GM19452 (cell line): ENCODE data around the gene PHLDA1.

ENCODE experiments used
- ATAC-seq: cut with Tn5 transposase; IDR thresholded peaks from one replicate; pipeline ENCODE4 v1.9.1; 2021; ENCODE audit not compliant: unreplicated experiment

The PHLDA1 gene

DNA sequence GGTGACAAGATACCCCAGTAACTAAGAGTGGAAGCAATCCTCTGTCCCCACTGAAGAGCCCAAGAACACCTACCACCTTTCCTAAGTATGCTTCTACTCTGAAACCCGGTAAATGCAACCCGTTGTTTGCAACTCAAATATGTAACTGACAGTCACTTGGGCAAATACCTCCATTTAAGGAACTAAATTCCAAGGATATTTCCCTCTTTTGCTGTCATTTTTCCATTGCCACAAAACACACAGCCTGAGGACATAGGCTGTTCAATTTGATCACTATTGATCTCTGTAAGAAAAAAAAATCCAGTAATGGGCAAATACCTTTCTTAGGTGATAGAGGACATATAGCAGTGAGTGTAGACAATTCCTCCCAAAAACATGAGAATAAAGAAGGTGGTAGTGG, 6.6 kb upstream of the PHLDA1 start:
- ATAC-seq: no peak

GRCh38 chr12:76037130-76038103, 5.8 kb upstream of the PHLDA1 start:
- peak; percentile 62 for ATAC-seq

- no peak for ATAC-seq
Measured at GRCh38 chr12:76035045-76035444, 3.5 kb upstream of the PHLDA1 start.

GRCh38 chr12:76033081-76034011, 1.8 kb upstream of the PHLDA1 start:
- no peak for ATAC-seq

- ATAC-seq: peak; percentile 27
Measured at GRCh38 chr12:76032043-76032981, 736 bp upstream of the PHLDA1 start.

DNA sequence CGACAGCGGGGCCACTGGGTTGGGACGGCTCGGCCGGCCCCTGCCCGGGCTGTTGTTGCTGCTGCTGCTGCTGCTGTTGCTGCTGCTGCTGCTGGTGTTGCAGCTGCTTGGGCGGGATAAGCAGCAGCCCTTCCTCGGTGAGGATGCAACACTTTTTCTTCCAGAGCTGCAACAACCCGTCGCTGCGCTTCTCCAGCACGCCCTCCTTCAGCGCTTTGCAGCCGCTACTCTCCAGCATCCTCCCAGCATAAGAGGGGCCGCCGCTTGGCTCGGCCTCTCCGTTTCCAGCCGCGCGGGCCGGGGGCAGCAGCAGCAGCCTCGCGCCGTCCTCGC, 529 bp downstream of the PHLDA1 start:
- no peak for ATAC-seq

- ATAC-seq: peak; percentile 5
Measured at GRCh38 chr12:76030341-76031080, 1.1 kb downstream of the PHLDA1 start.

DNA sequence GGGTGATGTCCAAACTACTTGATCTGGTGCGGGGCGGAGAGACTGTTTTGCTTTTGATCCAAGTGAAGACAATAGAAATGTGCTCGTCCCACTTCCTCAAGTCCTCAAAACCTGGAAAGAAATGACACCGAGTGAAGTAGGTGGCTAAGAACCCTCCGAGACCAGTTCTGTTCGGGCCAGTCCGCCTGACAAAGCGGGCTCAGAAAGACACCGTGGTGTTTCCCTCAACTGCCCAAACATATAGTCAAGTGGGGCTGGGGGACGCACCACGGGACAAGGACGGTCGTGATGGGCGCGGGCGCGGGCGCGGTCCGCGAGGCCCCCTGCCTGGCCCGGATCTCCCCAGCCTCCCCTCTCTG, 1.6 kb downstream of the PHLDA1 start:
- no peak for ATAC-seq

GRCh38 chr12:76028571-76029277, 2.9 kb downstream of the PHLDA1 start:
- ATAC-seq: no peak

DNA sequence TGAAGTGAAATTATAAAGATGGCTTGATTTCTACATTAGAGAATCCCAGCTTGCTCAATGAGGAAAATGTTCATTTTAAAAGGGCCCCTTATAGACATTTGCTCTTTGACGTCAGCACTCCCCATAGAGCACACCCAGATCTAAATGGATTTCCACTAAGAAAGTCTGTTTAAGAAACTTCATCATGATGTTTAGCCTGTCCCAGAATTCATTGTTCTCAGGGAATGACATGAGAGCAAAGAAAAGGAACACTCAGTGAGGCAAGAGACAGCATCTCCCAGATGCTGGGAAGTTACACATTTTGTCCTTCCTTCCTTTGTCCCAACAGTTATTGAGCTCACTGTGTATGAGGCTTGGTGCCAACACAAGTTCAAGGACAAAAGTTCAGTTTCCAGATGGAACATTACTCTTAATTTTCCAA, 4.9 kb downstream of the PHLDA1 start:
- no peak for ATAC-seq

- no peak for ATAC-seq
Measured at GRCh38 chr12:76025601-76026575, 5.7 kb downstream of the PHLDA1 start.

DNA sequence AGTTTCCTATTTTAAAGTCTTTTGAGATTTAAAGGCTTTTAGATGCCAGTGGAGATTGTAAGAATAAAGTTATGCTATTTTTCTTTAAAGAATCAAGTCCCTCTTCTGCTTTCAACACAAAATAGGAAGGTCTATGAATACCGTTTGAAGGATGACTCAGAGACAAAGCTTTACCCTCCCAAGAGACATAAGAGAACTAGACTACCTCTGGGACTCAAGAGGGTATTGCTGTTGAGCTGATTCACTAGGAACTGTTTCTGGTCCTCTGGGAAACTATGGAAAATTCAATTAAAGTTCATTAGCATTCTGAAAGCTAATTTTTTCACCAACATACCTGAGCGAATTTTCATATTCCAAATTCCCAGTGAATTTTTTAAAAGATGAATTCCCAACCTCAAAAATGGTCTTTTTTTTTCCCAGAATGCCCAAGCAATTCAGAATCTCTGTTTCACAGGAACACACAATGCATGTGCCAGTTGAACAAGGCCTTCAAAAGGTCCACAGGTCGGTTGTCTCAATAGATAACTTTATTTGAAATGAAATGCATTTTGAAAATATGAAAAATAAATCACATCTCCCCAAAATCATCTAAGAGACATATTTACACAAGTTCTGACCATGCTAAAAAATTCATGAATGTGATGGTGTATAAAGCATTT, 6.5 kb downstream of the PHLDA1 start:
- no peak for ATAC-seq

DNA sequence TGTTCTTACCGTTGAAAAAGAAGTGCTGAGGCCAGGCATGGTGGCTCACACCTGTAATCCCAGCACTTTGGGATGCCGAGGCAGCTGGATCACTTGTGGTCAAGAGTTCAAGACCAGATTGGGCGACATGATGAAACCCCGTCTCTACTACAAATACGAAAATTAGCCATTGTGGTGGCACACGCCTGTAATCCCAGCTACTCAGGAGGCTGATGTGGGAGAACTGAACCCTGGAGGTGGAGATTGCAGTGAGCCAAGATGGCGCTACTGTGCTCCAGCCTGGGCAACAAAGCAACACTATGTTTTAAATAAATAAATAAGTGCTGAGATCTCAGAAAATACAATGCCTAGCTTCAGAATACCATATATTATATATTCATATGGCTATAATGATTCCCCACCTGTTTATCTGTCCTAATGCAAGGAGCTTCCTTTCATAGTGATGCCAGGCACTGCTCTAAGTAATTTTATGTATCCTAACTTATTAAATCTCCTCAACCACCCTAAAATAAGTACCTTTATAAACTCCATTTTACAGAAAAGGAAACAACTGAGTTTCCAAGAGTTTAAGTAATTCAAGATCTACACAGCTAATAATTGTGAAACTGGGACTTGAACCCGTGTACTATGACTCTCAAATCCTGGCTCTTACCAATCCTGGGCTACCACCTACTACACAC, 7.3 kb downstream of the PHLDA1 start:
- no peak for ATAC-seq

GRCh38 chr12:76023069-76023690, 8.4 kb downstream of the PHLDA1 start:
- ATAC-seq: no peak

GRCh38 chr12:76022506-76022905, 9.1 kb downstream of the PHLDA1 start:
- ATAC-seq: no peak

GRCh38 chr12:76020731-76021672, 10.6 kb downstream of the PHLDA1 start:
- ATAC-seq: peak; percentile 66
